CD4-positive, CD25-positive, alpha-beta regulatory T cell (primary cell): ENCODE measurements around the gene ZNF521. TPM values are rescaled to one million over a fixed set of nuclear protein-coding genes. Genes with fewer than 3 reads are reported as not detected.

Source experiments
- ATAC-seq, 2 donors: fragments of 150-1000 bp; cut with Tn5 transposase; one replicate each; pipeline ENCODE4 v1.10.0; 2021; ENCODE audit warnings: low read depth in 2 of 2, moderate number of reproducible peaks in 2 of 2, moderate library complexity in 1 of 2
- DNase-seq, 3 donors: peaks; one replicate each; pipeline versions ENCODE4 v3.0.0 to v3.0.0-alpha.2; 2012 to 2022; ENCODE audit warnings: mixed read lengths in 1 of 3
- H3K27ac ChIP-seq: one replicate; pipeline ENCODE4 v1.7.0; 2013; ENCODE audit warnings: mild to moderate bottlenecking, low read length; ENCODE audit not compliant: insufficient read depth, poor library complexity, severe bottlenecking
- H3K27me3 ChIP-seq: one replicate; pipeline ENCODE4 v1.7.0; 2013; ENCODE audit warnings: low read length; ENCODE audit not compliant: control insufficient read depth, insufficient read depth
- H3K36me3 ChIP-seq: one replicate; pipeline ENCODE4 v1.7.0; 2013; ENCODE audit warnings: mild to moderate bottlenecking, low read length, moderate library complexity; ENCODE audit not compliant: control insufficient read depth, insufficient read depth
- H3K4me1 ChIP-seq: 2 replicates; pipeline ENCODE4 v1.7.0; 2013; ENCODE audit warnings: mild to moderate bottlenecking, low read length; ENCODE audit not compliant: insufficient read depth, control insufficient read depth, poor library complexity, severe bottlenecking
- H3K4me3 ChIP-seq: one replicate; pipeline ENCODE4 v1.7.0; 2013; ENCODE audit warnings: low read depth, mild to moderate bottlenecking, low read length, moderate library complexity
- H3K9me3 ChIP-seq, 2 experiments: 1 replicate in 1 of 2; 2 replicates in 1 of 2; pipeline ENCODE4 v1.7.0; 2013; ENCODE audit warnings: low read length in 2 of 2, mild to moderate bottlenecking in 1 of 2, moderate library complexity in 1 of 2; ENCODE audit not compliant: control insufficient read depth in 2 of 2
- H3K27ac Mint-ChIP-seq, 3 donors: one replicate each; pipeline ENCODE4 v1.8.0; 2020 to 2022; ENCODE audit warnings: mild to moderate bottlenecking in 3 of 3, mixed read lengths in 3 of 3, moderate library complexity in 2 of 3
- H3K27me3 Mint-ChIP-seq: one replicate; pipeline ENCODE4 v1.8.0; 2022; ENCODE audit warnings: mild to moderate bottlenecking, mixed read lengths
- H3K36me3 Mint-ChIP-seq: one replicate; pipeline ENCODE4 v1.8.0; 2020; ENCODE audit warnings: mixed read lengths
- H3K4me1 Mint-ChIP-seq, 4 donors: one replicate each; pipeline ENCODE4 v1.8.0; 2020 to 2022; ENCODE audit warnings: mixed read lengths in 4 of 4, mild to moderate bottlenecking in 1 of 4
- H3K4me3 Mint-ChIP-seq, 4 donors: one replicate each; pipeline ENCODE4 v1.8.0; 2020 to 2022; ENCODE audit warnings: mild to moderate bottlenecking in 4 of 4, mixed read lengths in 4 of 4, moderate library complexity in 3 of 4
- H3K9me3 Mint-ChIP-seq, 7 donors: one replicate each; pipeline ENCODE4 v1.8.0; 2020 to 2022; ENCODE audit warnings: mixed read lengths in 7 of 7, mild to moderate bottlenecking in 3 of 7, moderate library complexity in 2 of 7
- polyA plus RNA-seq, 4 donors: library from polyadenylated mRNA; unstranded; fragments of 300-500 nt; fragmentation: Illumina TruSeq; gene quantifications; one replicate each; pipeline ENCODE4 v1.2.3, GENCODE V29; 2021
- total RNA-seq: library from RNA; stranded (reverse); gene quantifications from one replicate; pipeline ENCODE4 v1.2.3, GENCODE V29; 2022

The ZNF521 gene
- total and polyA plus RNA-seq, 5 donors from 2014 or later: 1.8 TPM; not detected in 4

DNA sequence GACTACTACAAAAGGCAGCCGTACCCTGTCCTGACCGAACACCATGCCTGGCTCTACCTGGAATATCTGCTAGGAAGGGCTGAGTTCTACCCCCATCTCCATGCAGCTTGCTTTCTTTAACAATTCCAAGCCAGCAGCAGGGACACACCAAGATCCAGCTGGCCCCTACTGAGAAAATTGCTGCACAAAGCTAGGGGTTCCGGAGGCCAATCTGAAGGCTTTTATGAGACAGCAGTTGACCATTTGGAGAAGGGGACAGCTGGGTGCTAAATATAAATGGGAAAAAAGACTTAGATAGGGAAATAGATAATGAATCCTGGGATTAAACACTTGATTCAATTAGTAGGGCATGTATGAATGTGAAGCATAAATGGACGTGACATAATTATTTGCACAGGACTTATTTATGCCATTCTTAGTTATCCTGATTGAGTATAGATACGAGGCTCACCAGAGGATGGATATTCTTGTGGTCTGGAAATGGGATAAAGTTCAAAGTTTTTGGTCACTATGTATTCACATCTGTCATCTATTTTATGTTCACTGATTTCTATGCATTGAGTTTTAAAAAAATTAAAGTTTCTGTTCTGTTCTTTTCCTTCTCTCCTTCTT lies 204.0 kb downstream of the ZNF521 start:
- no peaks in the 10 kb centered on the region for H3K4me1 ChIP-seq
- Mint-ChIP-seq H3K27me3 (peaks cover 4% of the 10 kb centered on the region), H3K9me3 (peaks cover 0 to 5% (median 0%) of the 10 kb centered on the region in 7 donors), H3K36me3 (no peaks in the 10 kb centered on the region), H3K4me3 (no peak overlapping the region), H3K4me1 (no peaks in the 10 kb centered on the region), H3K27ac (no peak overlapping the region)
- no peak for DNase-seq
- no peak overlapping the region for H3K27ac ChIP-seq
- no peaks in the 10 kb centered on the region for H3K9me3 ChIP-seq
- H3K36me3 ChIP-seq: no peaks in the 10 kb centered on the region
- H3K27me3 ChIP-seq: no peaks in the 10 kb centered on the region
- H3K4me3 ChIP-seq: no peak overlapping the region
- ATAC-seq: no peak

DNA sequence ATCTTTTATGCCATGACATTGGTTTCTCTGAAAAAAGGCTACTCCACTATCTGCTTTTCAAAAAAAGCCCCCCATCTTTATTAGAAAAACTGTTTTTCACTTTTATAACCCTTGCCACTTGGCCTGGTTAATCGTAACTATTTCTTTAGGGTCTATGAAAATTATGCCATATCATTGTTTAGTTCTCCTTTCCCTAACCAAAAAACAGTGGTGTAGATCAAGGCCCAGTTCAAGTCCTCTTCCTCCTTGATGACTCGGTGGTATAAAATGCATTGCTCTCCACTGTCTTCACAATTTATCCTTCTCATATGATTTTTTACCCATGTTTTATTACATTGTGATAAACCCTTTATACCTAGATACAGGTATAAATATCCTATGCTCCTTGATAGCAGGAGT lies 205.5 kb downstream of the ZNF521 start:
- H3K4me1 Mint-ChIP-seq: no peaks in the 10 kb centered on the region

DNA sequence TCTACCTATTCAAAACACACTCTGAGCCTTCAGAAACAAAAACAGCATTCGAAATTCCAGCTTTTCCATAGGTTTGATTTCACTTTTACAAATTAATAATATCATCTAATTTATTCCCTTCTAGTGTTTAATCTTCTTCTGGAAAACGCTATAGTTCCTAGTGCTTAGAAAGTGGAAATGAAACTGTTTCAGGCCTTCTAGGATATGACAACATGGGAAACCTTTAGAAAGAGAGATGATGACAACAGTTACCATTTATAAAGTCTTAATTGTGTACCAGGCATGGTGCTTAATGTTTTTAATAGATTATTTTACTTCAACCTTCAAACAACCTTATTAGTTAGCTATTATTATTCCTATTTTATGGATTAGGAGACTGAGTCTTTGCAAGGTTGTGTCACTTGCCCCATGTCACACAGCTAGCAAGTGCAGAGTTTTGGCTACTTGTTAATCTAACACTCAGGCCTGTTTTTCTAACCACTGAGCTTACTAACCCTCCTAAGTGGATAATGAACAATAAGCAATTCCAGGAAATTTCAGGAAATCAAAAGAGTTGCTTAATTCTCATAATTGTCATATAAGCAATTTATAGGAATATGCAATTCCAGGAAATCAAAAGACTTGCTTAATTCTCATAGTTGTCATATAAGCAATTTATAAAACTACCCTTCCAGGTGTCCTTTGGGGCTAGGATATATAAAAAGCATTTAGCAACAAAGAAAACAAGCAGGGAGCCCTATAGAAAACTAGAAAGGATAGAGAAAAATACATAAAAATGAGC lies 206.0 kb downstream of the ZNF521 start:
- Mint-ChIP-seq H3K4me1 (no peaks in the 10 kb centered on the region), H3K9me3 (peaks cover 0 to 2% (median 0%) of the 10 kb centered on the region in 7 donors), H3K4me3 (no peak overlapping the region), H3K27me3 (peaks cover 4% of the 10 kb centered on the region), H3K36me3 (no peaks in the 10 kb centered on the region), H3K27ac (no peak overlapping the region)
- Histone ChIP-seq H3K36me3 (no peaks in the 10 kb centered on the region), H3K4me3 (no peak overlapping the region), H3K27ac (no peak overlapping the region), H3K9me3 (no peaks in the 10 kb centered on the region), H3K27me3 (no peaks in the 10 kb centered on the region), H3K4me1 (no peaks in the 10 kb centered on the region)
- DNase-seq (no peak), ATAC-seq (no peak)

More for the DNA sequence above, 205.5 kb downstream of the ZNF521 start:
- Histone ChIP-seq H3K9me3 (no peaks in the 10 kb centered on the region), H3K4me3 (no peak overlapping the region), H3K36me3 (no peaks in the 10 kb centered on the region), H3K27ac (no peak overlapping the region), H3K4me1 (no peaks in the 10 kb centered on the region), H3K27me3 (no peaks in the 10 kb centered on the region)
- H3K36me3 Mint-ChIP-seq: no peaks in the 10 kb centered on the region
- H3K4me3 Mint-ChIP-seq: no peak overlapping the region
- peaks cover 4% of the 10 kb centered on the region for H3K27me3 Mint-ChIP-seq
- H3K9me3 Mint-ChIP-seq: peaks cover 0 to 2% (median 0%) of the 10 kb centered on the region in 7 donors
- H3K27ac Mint-ChIP-seq: no peak overlapping the region
- ATAC-seq (no peak), DNase-seq (no peak)

DNA sequence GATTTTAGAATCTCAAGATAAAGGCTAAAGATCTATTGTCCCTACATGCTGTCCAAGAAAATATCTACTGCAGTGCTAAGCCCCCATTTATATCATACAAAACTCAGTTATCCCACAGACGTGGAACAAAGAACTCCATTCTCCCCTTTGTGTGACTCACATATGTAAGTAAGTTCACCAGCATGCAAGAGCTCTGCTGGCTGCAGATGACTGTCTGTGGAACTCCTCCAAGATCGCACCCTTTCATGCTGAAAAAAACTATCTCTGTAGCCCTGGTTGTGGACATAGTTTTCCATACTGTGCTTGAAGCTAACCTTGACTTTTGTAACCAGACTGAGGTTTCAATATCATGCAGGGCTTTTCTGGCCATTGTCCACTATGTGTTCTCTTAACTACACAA lies 207.1 kb downstream of the ZNF521 start:
- Histone ChIP-seq H3K27ac (no peak overlapping the region), H3K4me1 (no peaks in the 10 kb centered on the region), H3K9me3 (no peaks in the 10 kb centered on the region), H3K27me3 (no peaks in the 10 kb centered on the region), H3K4me3 (no peak overlapping the region), H3K36me3 (no peaks in the 10 kb centered on the region)
- no peaks in the 10 kb centered on the region for H3K36me3 Mint-ChIP-seq
- no peak overlapping the region for H3K27ac Mint-ChIP-seq
- DNase-seq: no peak
- peaks cover 4% of the 10 kb centered on the region for H3K27me3 Mint-ChIP-seq
- ATAC-seq: no peak
- no peak overlapping the region for H3K4me3 Mint-ChIP-seq
- no peaks in the 10 kb centered on the region for H3K4me1 Mint-ChIP-seq
- H3K9me3 Mint-ChIP-seq: peaks cover 0 to 2% (median 0%) of the 10 kb centered on the region in 7 donors

DNA sequence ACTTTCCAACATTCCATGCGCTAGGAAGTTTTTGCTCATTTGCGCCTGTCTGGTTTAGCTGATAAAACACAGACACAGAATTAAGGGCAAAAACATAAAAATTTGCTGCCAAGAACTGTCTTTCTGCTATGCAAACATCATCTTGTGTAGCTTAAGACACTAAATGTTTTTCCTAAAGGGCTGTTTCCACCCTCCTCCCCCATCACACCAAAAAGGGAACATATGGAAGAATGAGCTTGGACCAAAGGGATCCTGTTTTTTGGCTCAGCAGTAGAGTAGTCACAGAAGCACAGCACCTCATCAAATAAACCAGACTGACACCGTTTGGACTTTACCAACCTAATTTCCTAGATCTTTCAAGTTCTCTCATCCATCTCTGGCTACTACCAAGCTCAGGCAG lies 210.1 kb downstream of the ZNF521 start:
- no peak for DNase-seq
- H3K36me3 Mint-ChIP-seq: no peaks in the 10 kb centered on the region

DNA sequence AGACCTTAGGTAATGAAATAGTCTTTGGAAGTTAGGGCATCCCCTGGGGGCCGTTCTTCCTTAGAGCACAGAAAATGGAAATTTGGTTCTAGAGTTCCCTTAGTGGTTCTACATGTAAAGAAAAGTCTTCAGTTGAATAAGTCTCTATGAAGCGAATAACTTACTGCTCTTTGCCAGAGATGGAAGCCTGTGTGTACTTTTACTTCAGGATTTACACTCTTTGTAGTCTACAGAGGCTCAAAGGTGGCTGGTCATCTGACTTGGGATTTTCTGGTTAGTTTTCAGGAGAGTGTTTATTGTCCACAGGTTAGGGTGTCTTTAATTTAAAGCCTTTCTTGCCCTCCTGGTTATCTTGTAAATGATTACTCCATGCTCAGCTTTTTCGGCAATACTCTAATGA lies 210.6 kb downstream of the ZNF521 start:
- H3K27me3 ChIP-seq: no peaks in the 10 kb centered on the region
- H3K36me3 ChIP-seq: no peaks in the 10 kb centered on the region
- H3K4me3 Mint-ChIP-seq: no peak overlapping the region
- DNase-seq: no peak
- no peak for ATAC-seq
- H3K4me3 ChIP-seq: no peak overlapping the region
- H3K27ac Mint-ChIP-seq: no peak overlapping the region
- no peaks in the 10 kb centered on the region for H3K4me1 ChIP-seq
- H3K9me3 ChIP-seq: no peaks in the 10 kb centered on the region
- peaks cover 4% of the 10 kb centered on the region for H3K27me3 Mint-ChIP-seq
- H3K27ac ChIP-seq: no peak overlapping the region
- no peaks in the 10 kb centered on the region for H3K4me1 Mint-ChIP-seq
- H3K9me3 Mint-ChIP-seq: peaks cover 0 to 2% (median 0%) of the 10 kb centered on the region in 7 donors
- H3K36me3 Mint-ChIP-seq: no peaks in the 10 kb centered on the region

More for the DNA sequence above, 210.1 kb downstream of the ZNF521 start:
- peaks cover 8% of the 10 kb centered on the region for H3K27me3 Mint-ChIP-seq
- no peak for ATAC-seq
- H3K4me1 Mint-ChIP-seq: no peaks in the 10 kb centered on the region
- Histone ChIP-seq H3K9me3 (no peaks in the 10 kb centered on the region), H3K27me3 (no peaks in the 10 kb centered on the region), H3K4me3 (no peak overlapping the region), H3K4me1 (no peaks in the 10 kb centered on the region), H3K27ac (no peak overlapping the region), H3K36me3 (no peaks in the 10 kb centered on the region)
- no peak overlapping the region for H3K4me3 Mint-ChIP-seq
- peaks cover 0 to 2% (median 0%) of the 10 kb centered on the region in 7 donors for H3K9me3 Mint-ChIP-seq
- H3K27ac Mint-ChIP-seq: no peak overlapping the region

DNA sequence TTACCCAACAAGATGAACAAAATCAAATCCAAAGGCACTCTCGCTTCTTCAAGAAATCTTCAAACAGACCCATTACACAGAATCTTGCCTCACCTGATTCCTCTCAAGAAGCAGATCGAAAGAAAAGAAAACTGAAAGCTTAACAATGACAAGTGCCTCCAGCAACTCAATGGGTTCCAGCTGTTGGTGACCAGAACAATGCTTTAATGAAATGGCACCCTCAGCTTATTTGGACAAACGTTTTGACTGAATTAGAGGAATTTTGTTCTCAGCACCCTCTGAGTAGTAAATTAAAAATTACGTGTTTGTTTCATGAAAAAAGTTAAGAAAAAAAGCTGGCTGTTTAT lies 211.0 kb downstream of the ZNF521 start:
- Histone ChIP-seq H3K36me3 (no peaks in the 10 kb centered on the region), H3K4me1 (no peaks in the 10 kb centered on the region), H3K27ac (no peak overlapping the region), H3K9me3 (no peaks in the 10 kb centered on the region), H3K4me3 (no peak overlapping the region), H3K27me3 (no peaks in the 10 kb centered on the region)
- no peak overlapping the region for H3K4me3 Mint-ChIP-seq
- ATAC-seq (no peak), DNase-seq (no peak)
- H3K27ac Mint-ChIP-seq: no peak overlapping the region
- H3K4me1 Mint-ChIP-seq: no peaks in the 10 kb centered on the region
- no peaks in the 10 kb centered on the region for H3K36me3 Mint-ChIP-seq
- peaks cover 0 to 2% (median 0%) of the 10 kb centered on the region in 7 donors for H3K9me3 Mint-ChIP-seq
- peaks cover 4% of the 10 kb centered on the region for H3K27me3 Mint-ChIP-seq
